Measurements from ENCODE around the gene GHITM.
A peak's percentile ranks its signal among the peaks of the same experiment; 100 is the strongest.
"Not testable (repeated sequence)": the region's sequence is repeated elsewhere in the genome, so short reads cannot be mapped to it uniquely, and the experiment has no call there.

Gene GHITM

GRCh38 chr10:84139126-84140035, at the start of gene GHITM:
GHITM (plus strand) TSS chr10:84139509; CDS start chr10:84141501, 1,992 bp downstream.
- DNase-seq = peak; percentile 83

GRCh38 chr10:84095811-84096497, 43.4 kb upstream of the GHITM start:
- no peak for DNase-seq

- DNase-seq = no peak
Measured at GRCh38 chr10:84097787-84098353, 41.4 kb upstream of the GHITM start.

GRCh38 chr10:84098667-84099066, 40.6 kb upstream of the GHITM start:
- DNase-seq = no peak

GRCh38 chr10:84101042-84101441, 38.3 kb upstream of the GHITM start:
- no peak for DNase-seq

DNA sequence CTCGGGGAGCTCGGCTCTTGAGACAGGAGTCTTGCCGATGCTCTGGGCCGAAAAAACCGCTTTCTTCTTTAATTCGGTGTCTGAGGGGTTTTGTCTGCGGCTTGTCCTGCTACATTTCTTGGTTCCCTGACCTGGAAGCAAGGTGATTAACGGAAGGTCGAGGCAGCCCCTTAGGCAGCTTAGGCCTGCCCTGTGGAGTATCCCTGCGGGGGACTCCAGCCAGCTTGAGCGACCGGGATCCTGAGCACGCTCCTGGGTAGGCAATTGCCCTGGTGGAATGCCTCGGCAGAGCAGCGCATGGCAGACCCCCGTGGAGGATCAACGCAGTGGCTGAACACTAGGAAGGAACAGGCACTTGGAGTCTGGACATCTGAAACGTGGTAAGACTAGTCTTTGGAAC, 30.5 kb upstream of the GHITM start:
- DNase-seq = no peak

- not testable (repeated sequence) for DNase-seq
Measured at GRCh38 chr10:84109772-84110171, 29.5 kb upstream of the GHITM start.

- not testable (repeated sequence) for DNase-seq
Measured at GRCh38 chr10:84113468-84113867, 25.8 kb upstream of the GHITM start.

GRCh38 chr10:84114088-84114667, 25.1 kb upstream of the GHITM start:
- no peak for DNase-seq

GRCh38 chr10:84117204-84117603, 22.1 kb upstream of the GHITM start:
- not testable (repeated sequence) for DNase-seq

DNA sequence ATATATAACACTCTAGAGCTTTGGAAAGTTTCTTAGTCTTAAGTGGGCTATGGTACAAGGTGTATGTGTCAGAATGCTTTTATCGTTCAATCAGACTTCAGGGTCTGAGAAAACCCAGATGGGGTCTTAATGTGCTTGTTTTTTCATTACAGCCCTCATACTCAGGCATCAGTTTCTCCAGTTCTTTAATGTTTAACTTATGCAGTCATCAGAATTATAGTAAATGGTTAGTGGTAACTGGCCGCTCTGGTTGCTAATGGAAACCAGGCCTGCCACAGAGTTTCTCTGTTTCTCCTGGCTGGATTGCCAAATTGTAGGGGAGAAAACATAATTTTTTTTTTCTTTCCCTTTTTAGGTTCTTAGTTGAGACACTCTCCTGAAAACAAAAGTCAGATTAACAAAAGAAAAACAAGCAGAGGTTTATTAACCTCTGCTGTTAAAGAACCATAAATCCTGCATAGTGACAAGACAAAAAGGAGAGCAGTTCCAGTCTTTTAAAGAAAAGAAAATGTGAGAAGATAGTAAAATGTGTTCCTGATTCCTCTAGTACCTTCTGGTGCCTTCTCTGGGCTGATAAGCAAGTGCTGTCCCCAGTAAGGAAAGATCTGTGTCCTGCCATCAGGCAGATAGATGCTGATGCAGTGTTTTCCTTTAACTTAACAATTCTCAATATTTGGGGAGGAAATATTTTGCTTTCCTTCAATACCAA, 21.5 kb upstream of the GHITM start:
- no peak for DNase-seq

GRCh38 chr10:84118395-84119006, 20.8 kb upstream of the GHITM start:
- no peak for DNase-seq

GRCh38 chr10:84123362-84123761, 15.9 kb upstream of the GHITM start:
- no peak for DNase-seq

DNA sequence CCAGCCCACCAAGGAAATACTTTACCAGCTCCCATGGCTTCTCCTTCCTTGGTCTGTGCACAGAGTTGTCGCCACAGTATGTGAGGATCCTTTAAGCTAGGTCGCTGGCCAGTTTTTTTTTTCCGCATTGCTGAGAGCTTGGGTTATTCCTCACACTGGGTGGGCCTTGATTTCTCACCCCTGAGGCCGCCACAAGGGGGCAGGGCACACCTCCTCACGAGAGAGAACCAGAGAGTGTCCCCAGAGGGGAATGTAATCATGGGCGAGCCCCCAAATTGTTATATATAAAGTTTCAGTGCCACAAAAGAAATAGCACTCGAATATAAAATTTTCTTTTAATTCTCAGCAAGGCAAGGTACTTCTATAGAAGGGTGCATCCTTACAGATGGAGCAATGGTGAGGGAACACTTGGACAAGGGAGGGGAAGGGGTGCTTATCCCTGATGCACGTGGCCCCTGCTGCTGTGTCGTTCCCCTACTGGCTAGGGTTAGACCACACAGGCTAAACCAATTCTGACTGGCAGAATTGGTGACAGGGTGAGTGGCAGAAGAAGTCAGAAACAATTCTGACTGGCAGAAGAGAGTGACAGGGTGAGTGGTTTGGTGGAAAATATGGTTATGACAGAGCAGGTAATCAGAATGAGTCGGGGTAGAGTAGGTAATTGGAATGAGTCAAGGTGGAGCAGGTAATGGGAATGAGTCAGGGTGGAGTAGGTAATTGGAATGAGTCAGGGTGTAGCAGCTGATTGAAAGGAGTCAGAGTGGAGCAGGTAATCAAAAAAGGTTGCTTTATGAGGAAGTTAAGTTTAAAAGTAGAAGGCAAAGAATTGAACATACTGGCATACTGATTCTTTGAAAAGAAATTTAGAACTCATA, 13.2 kb upstream of the GHITM start:
- not testable (repeated sequence) for DNase-seq

DNA sequence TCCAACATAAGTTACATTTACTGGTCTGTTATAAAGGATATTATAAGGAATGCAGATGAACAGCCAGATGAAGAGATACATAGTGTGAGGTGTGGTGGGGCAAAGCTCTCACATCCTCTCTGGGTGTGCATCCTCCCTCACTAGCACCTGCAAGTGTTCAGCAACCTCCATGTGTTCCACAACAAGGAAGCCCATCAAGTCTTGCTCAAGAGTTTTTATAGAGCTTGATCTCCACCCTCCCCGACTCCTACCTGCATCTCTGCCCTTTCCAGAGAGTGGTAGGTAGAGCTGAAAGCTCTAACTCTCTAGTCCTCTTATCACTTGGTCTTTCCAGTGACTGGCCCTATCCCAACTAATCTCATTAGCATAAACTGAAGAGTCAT, 12.5 kb upstream of the GHITM start:
- no peak for DNase-seq

- DNase-seq = no peak
Measured at GRCh38 chr10:84135836-84136235, 3.5 kb upstream of the GHITM start.

GRCh38 chr10:84137811-84138210, 1.5 kb upstream of the GHITM start:
- no peak for DNase-seq

GRCh38 chr10:84138478-84139125, 707 bp upstream of the GHITM start:
- peak; percentile 37 for DNase-seq

- no peak for DNase-seq
Measured at GRCh38 chr10:84140036-84140379, 699 bp downstream of the GHITM start.

- no peak for DNase-seq
Measured at GRCh38 chr10:84147347-84147746, 8.0 kb downstream of the GHITM start.

Data from DMS79 (cell line).